ENCODE data around the gene RXRA.

DNA sequence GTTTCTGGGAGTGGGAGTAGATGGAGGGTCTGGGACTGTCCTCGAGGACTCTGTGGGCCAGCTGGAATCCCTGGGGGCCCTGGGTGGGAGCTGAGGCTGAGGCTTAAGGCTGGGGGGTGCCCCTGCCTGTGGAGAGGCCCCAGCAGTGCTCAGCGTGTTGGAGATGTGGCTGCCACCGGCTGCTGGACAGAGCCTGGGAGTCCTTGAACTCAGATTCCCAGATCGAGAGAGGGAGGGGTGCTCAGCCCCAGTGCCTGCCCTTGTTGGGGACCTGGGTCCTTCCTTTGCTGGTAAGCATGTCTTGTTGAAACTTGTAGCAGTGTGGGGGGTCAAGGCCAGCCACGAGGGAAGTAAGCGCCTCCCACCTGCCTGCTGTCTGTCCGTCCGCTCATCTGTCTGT is 10.7 kb downstream of the RXRA start:
- TF ChIP-seq, protein P1, sequence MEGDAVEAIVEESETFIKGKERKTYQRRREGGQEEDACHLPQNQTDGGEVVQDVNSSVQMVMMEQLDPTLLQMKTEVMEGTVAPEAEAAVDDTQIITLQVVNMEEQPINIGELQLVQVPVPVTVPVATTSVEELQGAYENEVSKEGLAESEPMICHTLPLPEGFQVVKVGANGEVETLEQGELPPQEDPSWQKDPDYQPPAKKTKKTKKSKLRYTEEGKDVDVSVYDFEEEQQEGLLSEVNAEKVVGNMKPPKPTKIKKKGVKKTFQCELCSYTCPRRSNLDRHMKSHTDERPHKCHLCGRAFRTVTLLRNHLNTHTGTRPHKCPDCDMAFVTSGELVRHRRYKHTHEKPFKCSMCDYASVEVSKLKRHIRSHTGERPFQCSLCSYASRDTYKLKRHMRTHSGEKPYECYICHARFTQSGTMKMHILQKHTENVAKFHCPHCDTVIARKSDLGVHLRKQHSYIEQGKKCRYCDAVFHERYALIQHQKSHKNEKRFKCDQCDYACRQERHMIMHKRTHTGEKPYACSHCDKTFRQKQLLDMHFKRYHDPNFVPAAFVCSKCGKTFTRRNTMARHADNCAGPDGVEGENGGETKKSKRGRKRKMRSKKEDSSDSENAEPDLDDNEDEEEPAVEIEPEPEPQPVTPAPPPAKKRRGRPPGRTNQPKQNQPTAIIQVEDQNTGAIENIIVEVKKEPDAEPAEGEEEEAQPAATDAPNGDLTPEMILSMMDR (IDR thresholded peaks at IDR 0.05), result no peak
- no peak for TF ChIP-seq POLR2A (IDR thresholded peaks at IDR 0.05)
- TF ChIP-seq EP300 (IDR thresholded peaks at IDR 0.05), result no peak

All from tibial nerve (tissue), 4 donors.